H1 (cell line): Measurements from ENCODE around the gene NSUN7. TPM values are rescaled to one million over a fixed set of nuclear protein-coding genes. Genes with fewer than 3 reads are reported as not detected.

Source experiments
- ASH2L ChIP-seq: fragments of 200-600, 300-600 bp; sonication (generic); IDR thresholded peaks from one replicate; pipeline ENCODE4 v1.7.1; 2017; ENCODE audit warnings: low read length
- CHD2 ChIP-seq: IDR thresholded peaks from 2 replicates; pipeline ENCODE4 v1.6.1; 2012; ENCODE audit warnings: low read length, improper control_type of control experiment
- CREB1 ChIP-seq: IDR thresholded peaks from 2 replicates; pipeline ENCODE4 v1.6.1; 2012; ENCODE audit warnings: inconsistent platforms
- CTBP2 ChIP-seq: IDR thresholded peaks from 2 replicates; pipeline ENCODE4 v1.7.0; 2011; ENCODE audit warnings: borderline replicate concordance, mild to moderate bottlenecking, moderate library complexity, mixed read lengths, low read length; ENCODE audit not compliant: insufficient read depth, insufficient read length
- FOSL1 ChIP-seq: IDR thresholded peaks from 2 replicates; pipeline ENCODE4 v1.6.1; 2011; ENCODE audit warnings: mild to moderate bottlenecking, low read depth, low read length, moderate library complexity; ENCODE audit not compliant: insufficient read depth
- KDM4A ChIP-seq: IDR thresholded peaks from one replicate; pipeline ENCODE4 v1.7.1; 2012; ENCODE audit warnings: low read depth, mild to moderate bottlenecking, moderate library complexity, low read length, inconsistent platforms; ENCODE audit not compliant: severe bottlenecking
- PHF8 ChIP-seq: fragments of 200-600 bp; sonication (generic); conservative IDR thresholded peaks from 2 replicates; pipeline ENCODE4 v1.7.1; 2012; ENCODE audit warnings: low read depth, mild to moderate bottlenecking, inconsistent platforms, low read length, moderate library complexity
- POLR2A ChIP-seq, 2 experiments: IDR thresholded peaks; 1 replicate in 1 of 2; 2 replicates in 1 of 2; pipeline ENCODE4 v1.6.1; 2011; ENCODE audit warnings: low read depth in 2 of 2, low read length in 2 of 2, mild to moderate bottlenecking in 2 of 2; ENCODE audit errors: control extremely low read depth in 1 of 2
- RAD21 ChIP-seq, 2 experiments: IDR thresholded peaks in 1 of 2; conservative IDR thresholded peaks in 1 of 2; 2 replicates each; pipeline ENCODE4 v1.6.1; 2011; ENCODE audit warnings: low read depth in 2 of 2, low read length in 2 of 2, improper control_type of control experiment in 1 of 2, inconsistent platforms in 1 of 2, mild to moderate bottlenecking in 1 of 2, moderate library complexity in 1 of 2
- RFX5 ChIP-seq: IDR thresholded peaks from 2 replicates; pipeline ENCODE4 v1.6.1; 2011; ENCODE audit warnings: low read depth, low read length, improper control_type of control experiment, borderline replicate concordance
- SIRT6 ChIP-seq: IDR thresholded peaks from one replicate; pipeline ENCODE4 v1.7.1; 2012; ENCODE audit warnings: low read length, inconsistent platforms
- SRF ChIP-seq: IDR thresholded peaks from 2 replicates; pipeline ENCODE4 v1.6.1; 2011; ENCODE audit warnings: mild to moderate bottlenecking, low read depth, low read length, moderate library complexity
- TAF1 ChIP-seq: IDR thresholded peaks from 2 replicates; pipeline ENCODE4 v1.6.1; 2011; ENCODE audit warnings: mild to moderate bottlenecking, low read depth, low read length
- YY1 ChIP-seq: IDR thresholded peaks from 2 replicates; pipeline ENCODE4 v1.6.1; 2011; ENCODE audit warnings: low read depth, mild to moderate bottlenecking, low read length
- ZNF274 ChIP-seq: IDR thresholded peaks from 2 replicates; pipeline ENCODE4 v1.7.0; 2012; ENCODE audit warnings: low read length, borderline replicate concordance; ENCODE audit errors: extremely low read depth
- polyA plus RNA-seq, 7 experiments: library from polyadenylated mRNA; depleted of rRNA in 3 of 7; stranded (reverse) in 5 of 7; unstranded in 2 of 7; fragments of >200 nt in 5 of 7; fragments of 200-250 nt in 2 of 7; gene quantifications; 1 replicate in 5 of 7; 2 replicates in 1 of 7; 4 replicates in 1 of 7; pipeline versions ENCODE4 v1.2.1 to v1.2.3, GENCODE V29; 2011 to 2013; ENCODE audit warnings: missing spikeins in 2 of 7, mixed read lengths in 2 of 7
- total RNA-seq: library from RNA; stranded (reverse); fragmentation: NEBNext Ultra II Directional; extraction: Animal tissue kit (Norgen Biotek cat#: 25700); gene quantifications from 2 replicates; pipeline ENCODE4 v1.2.1, GENCODE V29; 2021
- TF ChIP-seq, protein P1 (sequence below): IDR thresholded peaks from 2 replicates; pipeline ENCODE4 v1.6.1; 2012; ENCODE audit warnings: inconsistent platforms
- TF ChIP-seq, protein P2 (sequence below): IDR thresholded peaks from 2 replicates; pipeline ENCODE4 v1.6.1; 2011; ENCODE audit warnings: low read depth, mild to moderate bottlenecking, low read length; ENCODE audit not compliant: insufficient read depth
- TF ChIP-seq, protein P3 (sequence below), 3 experiments: IDR thresholded peaks; 1 replicate in 2 of 3; 2 replicates in 1 of 3; pipeline versions ENCODE4 v1.5.1 to v1.6.1; 2011; ENCODE audit warnings: low read length in 3 of 3, mild to moderate bottlenecking in 3 of 3, inconsistent platforms in 2 of 3, low read depth in 1 of 3, moderate library complexity in 1 of 3; ENCODE audit not compliant: insufficient read depth in 1 of 3; ENCODE audit errors: control extremely low read depth in 1 of 3

Gene NSUN7
- total and polyA plus RNA-seq, 2 of the 8 experiments (the other 6 are each of a cell fraction or from before 2014, with no cell fraction given) = 8.8 to 24.4 TPM

DNA sequence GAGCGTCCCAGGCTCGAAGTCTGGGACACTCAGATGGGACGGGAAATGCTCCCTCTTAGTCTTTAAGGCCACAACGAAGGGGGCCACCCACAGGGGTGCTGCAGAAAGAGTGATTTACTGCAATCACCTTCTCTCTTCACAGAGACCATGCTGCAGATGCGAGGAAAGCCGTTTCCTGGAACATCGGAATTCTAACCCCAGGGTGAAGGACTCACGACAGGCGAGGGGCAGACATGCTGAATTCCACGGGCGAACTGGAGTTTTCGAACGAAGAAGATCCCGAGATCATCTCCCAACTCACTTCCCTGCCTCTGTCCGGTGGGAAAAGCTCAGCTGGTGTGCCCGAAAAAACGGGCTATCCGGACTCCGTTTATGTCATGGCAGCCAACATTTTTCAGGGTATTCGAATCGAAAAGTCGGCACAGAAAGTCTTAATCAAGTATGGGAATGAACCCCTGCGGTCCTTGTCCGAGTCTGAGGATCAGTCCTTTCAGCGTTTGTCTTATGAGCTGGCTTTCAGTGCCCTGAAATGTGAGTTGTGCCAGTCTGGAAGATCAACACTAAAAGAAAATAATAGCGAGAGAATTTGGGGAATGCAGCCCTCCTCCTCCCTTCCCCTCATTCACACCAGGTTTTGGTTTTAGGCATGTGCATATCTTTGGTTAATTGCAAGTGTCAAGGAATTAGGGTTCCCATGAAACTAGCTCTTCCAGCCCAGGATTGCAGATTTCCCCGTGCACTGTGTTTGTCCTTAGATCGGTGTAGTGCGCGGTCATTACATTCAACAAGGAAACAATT lies 905 bp downstream of the NSUN7 start (continued):
- no peak for TF ChIP-seq CREB1
- TF ChIP-seq SIRT6 = no peak
- TF ChIP-seq POLR2A (IDR thresholded peaks at IDR 0.05; ENCODE audit: control extremely low read depth in 1 of 2, low read depth in 2 of 2, low read length in 2 of 2) = peak; percentile 29 to 57; a peak in 2 of 3 replicates
- no peak for TF ChIP-seq KDM4A
- no peak for TF ChIP-seq ZNF274
- no peak for TF ChIP-seq RFX5
- TF ChIP-seq CHD2 = peak; percentile 76; the same call in 1 of the 2 replicates
- TF ChIP-seq, protein P1, sequence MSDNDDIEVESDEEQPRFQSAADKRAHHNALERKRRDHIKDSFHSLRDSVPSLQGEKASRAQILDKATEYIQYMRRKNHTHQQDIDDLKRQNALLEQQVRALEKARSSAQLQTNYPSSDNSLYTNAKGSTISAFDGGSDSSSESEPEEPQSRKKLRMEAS = peak; percentile 76
- TF ChIP-seq CTBP2 = no peak
- TF ChIP-seq ASH2L = no peak
- 0 out of 2 replicates have a peak, but pooled peaks have one; percentile 50 for TF ChIP-seq YY1
- TF ChIP-seq, protein P2, sequence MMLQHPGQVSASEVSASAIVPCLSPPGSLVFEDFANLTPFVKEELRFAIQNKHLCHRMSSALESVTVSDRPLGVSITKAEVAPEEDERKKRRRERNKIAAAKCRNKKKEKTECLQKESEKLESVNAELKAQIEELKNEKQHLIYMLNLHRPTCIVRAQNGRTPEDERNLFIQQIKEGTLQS = no peak
- TF ChIP-seq TAF1 = peak; percentile 67
- no peak for TF ChIP-seq PHF8
- TF ChIP-seq SRF = no peak
- TF ChIP-seq, protein P3, sequence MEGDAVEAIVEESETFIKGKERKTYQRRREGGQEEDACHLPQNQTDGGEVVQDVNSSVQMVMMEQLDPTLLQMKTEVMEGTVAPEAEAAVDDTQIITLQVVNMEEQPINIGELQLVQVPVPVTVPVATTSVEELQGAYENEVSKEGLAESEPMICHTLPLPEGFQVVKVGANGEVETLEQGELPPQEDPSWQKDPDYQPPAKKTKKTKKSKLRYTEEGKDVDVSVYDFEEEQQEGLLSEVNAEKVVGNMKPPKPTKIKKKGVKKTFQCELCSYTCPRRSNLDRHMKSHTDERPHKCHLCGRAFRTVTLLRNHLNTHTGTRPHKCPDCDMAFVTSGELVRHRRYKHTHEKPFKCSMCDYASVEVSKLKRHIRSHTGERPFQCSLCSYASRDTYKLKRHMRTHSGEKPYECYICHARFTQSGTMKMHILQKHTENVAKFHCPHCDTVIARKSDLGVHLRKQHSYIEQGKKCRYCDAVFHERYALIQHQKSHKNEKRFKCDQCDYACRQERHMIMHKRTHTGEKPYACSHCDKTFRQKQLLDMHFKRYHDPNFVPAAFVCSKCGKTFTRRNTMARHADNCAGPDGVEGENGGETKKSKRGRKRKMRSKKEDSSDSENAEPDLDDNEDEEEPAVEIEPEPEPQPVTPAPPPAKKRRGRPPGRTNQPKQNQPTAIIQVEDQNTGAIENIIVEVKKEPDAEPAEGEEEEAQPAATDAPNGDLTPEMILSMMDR (IDR thresholded peaks at IDR 0.05; ENCODE audit: control extremely low read depth in 1 of 3, insufficient read depth in 1 of 3, low read depth in 1 of 3, low read length in 3 of 3) = no peak
- TF ChIP-seq RAD21 (IDR thresholded peaks at IDR 0.05 in 1 of 2, conservative IDR thresholded peaks at IDR 0.05 in 1 of 2; ENCODE audit: low read depth in 2 of 2, low read length in 2 of 2) = no peak
- TF ChIP-seq FOSL1 = no peak
